GM18907 (cell line): ENCODE results near the gene ADCY1.

Source experiments
- ATAC-seq: cut with Tn5 transposase; IDR thresholded peaks from one replicate; pipeline ENCODE4 v1.9.1; 2021; ENCODE audit warnings: mild to moderate bottlenecking, moderate library complexity; ENCODE audit not compliant: unreplicated experiment

Gene ADCY1

GRCh38 chr7:45689011-45689796, 115.0 kb downstream of the ADCY1 start:
- ATAC-seq = no peak

DNA sequence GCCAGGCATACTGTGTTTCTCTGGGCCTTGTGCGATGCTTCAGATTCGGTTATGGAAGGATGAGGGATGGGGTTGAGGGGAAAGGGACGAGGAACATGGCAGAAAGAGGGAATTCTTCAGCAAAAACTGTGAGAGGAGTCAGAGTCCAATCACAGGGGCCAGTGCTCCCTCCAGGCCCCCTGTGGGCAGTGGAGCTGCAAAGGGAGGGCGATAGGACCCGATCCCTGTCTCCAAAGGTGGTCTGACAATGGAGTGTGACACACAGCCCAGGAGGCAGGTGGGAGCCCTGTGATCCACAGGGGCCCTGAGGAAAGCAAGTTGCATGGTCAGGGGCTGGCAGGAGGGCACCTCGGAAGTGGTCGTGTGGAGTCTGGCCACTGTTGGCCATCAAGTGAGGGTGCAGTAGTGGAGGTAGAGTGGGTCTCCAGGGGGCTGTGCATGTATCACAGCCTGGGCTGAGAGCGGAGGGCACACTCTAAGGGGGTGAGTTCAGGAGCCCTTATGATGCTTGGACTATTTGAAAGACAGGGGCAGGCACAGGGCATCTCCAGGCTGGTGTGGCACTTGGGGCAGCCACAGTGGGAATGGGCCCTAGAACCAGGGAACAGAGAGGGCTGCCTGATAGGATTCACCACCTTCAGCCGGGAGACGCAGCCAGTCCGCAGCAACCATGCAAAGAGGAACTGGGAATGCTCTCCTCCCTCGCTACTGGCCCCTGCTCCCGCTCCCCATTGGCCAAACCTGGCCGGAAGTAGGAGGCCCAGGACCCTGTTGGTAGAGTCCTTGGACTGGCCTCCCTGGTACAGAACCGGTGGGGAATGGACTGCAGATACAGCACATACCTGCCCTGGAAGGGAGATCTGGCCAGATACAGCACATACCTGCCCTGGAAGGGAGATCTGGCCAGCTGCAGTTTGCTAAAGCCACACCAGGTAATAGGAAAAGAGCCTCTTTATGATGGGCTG, 115.9 kb downstream of the ADCY1 start:
- ATAC-seq = no peak

GRCh38 chr7:45690762-45691150, 116.6 kb downstream of the ADCY1 start:
- ATAC-seq = no peak

DNA sequence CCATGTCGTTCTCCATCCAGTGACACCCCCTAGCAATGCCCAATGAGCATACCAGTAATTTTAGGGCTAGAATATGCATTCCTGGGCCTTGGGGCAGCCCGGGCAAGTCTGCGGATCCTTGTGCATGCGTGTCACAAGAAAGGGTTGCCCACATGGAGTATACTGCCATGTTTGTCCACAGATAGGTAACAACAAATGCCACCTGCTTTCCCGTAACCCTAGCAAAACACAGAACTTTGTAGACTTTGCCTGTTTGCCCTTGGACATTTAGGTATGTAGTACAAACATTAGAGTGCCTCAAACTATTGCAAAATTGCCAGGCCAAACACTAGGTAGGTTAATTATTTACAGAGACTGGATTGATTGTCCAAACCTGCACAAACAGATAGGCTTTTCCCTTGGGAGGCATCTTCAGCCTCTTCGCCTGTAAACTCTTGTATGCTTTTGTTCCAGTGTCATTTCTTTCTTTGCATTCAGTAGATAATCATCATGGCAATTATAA, 117.0 kb downstream of the ADCY1 start:
- no peak for ATAC-seq

- ATAC-seq = no peak
Measured at GRCh38 chr7:45692031-45692430, 117.9 kb downstream of the ADCY1 start.

DNA sequence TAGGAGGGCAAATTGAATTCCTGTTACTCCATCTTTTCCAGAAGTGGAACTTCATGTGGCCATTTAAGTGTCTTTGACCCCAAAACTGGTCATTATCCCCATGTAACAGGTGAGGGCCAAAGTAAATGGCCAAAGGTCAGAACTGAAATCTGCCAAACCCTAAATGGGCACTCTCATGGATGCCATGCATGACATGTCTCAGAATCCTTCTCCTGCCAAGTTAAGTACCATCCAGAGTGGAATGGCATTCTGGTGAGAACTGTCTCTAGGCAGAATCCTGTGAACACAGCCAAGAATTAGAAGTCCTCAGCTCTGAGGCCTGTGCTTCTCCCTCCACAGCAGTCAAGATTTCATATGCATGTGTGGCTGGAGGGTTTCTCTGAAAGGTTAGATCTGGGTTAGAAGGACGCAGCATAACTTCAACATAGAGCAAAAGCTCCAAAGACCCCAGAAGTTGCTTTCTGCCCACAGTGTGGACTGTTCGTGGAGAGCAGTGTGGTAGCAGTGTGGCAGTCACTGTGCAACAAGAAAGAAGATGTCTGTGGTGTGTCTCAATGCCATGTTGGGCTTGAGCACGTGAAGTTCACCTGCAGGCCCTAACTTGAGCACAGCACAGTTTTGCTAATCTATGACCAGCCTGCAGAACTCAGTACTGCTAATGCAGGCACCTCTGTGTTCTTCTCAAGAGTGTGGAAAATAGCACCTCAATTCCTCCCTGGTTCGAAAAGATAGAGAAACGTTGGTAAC, 121.3 kb downstream of the ADCY1 start:
- no peak for ATAC-seq

- ATAC-seq = no peak
Measured at GRCh38 chr7:45696476-45696875, 122.3 kb downstream of the ADCY1 start.

GRCh38 chr7:45697576-45698136, 123.5 kb downstream of the ADCY1 start:
- ATAC-seq = no peak

- ATAC-seq = no peak
Measured at GRCh38 chr7:45698303-45699014, 124.3 kb downstream of the ADCY1 start.

GRCh38 chr7:45699015-45699309, 124.8 kb downstream of the ADCY1 start:
- ATAC-seq = no peak

- no peak for ATAC-seq
Measured at GRCh38 chr7:45699726-45700390, 125.7 kb downstream of the ADCY1 start.

DNA sequence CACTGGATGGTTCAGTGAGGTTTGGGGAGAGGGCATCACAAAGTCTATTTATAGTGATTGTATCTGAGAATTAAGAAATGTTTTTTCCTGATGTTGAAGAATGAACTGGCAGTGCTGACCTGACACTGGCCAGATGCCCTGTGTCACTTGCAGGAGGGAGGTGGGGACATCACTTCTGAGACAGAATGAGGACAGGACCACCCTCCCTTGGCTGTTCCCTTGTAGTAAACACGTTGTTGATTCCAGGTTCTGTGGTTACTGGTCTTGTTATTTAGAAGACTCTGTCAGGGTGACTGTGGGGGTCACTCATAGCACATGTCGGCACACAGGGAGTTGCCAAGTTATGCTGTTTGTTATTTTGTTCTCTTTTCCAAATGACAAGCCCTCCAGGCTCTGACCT, 126.4 kb downstream of the ADCY1 start:
- no peak for ATAC-seq

GRCh38 chr7:45701701-45702510, 127.7 kb downstream of the ADCY1 start:
- ATAC-seq = no peak

- no peak for ATAC-seq
Measured at GRCh38 chr7:45702751-45703150, 128.6 kb downstream of the ADCY1 start.

DNA sequence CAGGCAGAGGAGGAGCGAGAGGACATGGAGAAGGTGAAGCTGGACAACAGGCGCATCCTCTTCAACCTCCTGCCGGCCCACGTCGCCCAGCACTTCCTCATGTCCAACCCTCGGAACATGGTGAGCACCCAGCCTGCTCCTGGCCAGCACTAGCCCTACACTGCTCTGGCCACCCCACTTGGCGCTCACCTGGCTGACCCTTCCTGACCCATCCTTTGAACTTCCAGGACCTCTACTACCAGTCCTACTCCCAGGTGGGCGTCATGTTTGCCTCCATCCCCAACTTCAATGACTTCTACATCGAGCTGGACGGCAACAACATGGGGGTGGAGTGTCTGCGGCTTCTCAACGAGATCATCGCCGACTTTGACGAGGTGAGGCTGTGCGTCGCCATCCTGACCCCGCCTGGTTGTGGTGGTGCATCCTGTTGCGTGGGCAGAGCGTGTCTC, 129.2 kb downstream of the ADCY1 start:
- ATAC-seq = no peak

- no peak for ATAC-seq
Measured at GRCh38 chr7:45703911-45704682, 129.9 kb downstream of the ADCY1 start.

DNA sequence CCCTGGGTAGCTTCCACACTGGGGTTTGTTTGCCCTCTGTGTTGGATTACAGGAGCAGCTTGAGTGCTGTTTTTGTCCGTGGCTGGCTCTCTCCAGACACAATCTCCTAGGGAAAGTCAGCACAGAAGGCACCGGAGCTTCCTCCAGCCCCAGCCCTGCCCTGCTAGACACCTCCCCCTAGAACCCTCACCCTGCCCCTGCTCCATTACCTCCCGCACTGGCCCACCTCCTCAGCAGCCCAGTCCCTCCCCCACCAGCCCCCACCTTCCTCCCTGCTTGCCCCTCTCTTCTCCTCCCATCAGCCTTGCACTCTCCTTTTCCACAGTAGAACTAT, 130.5 kb downstream of the ADCY1 start:
- ATAC-seq = no peak
